Measurements from ENCODE around the gene CBX8. TPM values are rescaled to one million over a fixed set of nuclear protein-coding genes. Genes with fewer than 3 reads are reported as not detected.

CBX8 gene
- polyA plus RNA-seq, 3 donors = 0.51 to 2.5 (median 2.5) TPM

GRCh38 chr17:79808763-79809529 is 12.1 kb upstream of the CBX8 start:
- Histone ChIP-seq H3K4me2 (replicated peaks; ENCODE audit: extremely low read depth, low read length, poor library complexity, severe bottlenecking) (no peak overlapping the region), H3K79me2 (ENCODE audit: insufficient read depth, low read length) (no peaks in the 10 kb centered on the region), H2AFZ (ENCODE audit: insufficient read depth, low read depth, low read length, poor library complexity, severe bottlenecking) (no peak overlapping the region), H3K27ac (ENCODE audit: low read depth in 1 of 2, low read length in 2 of 2) (no peak overlapping the region), H3K4me3 (replicated peaks in 1 of 3; ENCODE audit: low read depth in 2 of 3, low read length in 3 of 3) (no peak overlapping the region), H3K9ac (ENCODE audit: insufficient read depth, low read length, poor library complexity, severe bottlenecking) (no peak overlapping the region), H3K4me1 (ENCODE audit: control insufficient read depth in 1 of 2, insufficient read depth in 2 of 2, low read length in 2 of 2) (peaks cover 50 to 58% of the 10 kb centered on the region in 2 donors), H3K27me3 (ENCODE audit: control insufficient read depth in 2 of 2, insufficient read depth in 2 of 2, low read length in 2 of 2) (peaks cover 77 to 88% of the 10 kb centered on the region in 2 donors), H3K9me3 (replicated peaks in 1 of 2; ENCODE audit: control insufficient read depth in 1 of 2, insufficient read depth in 1 of 2, low read length in 2 of 2) (peaks cover 11 to 40% of the 10 kb centered on the region in 2 donors), H3K36me3 (replicated peaks in 1 of 2; ENCODE audit: control insufficient read depth in 1 of 2, insufficient read depth in 2 of 2, low read length in 2 of 2) (no peaks in the 10 kb centered on the region), H4K20me1 (ENCODE audit: insufficient read depth, low read length) (peaks cover 30% of the 10 kb centered on the region)
- H3K9me3 Mint-ChIP-seq = peaks cover 4 to 51% (median 32%) of the 10 kb centered on the region in 7 donors
- peak overlapping the region in 1 of 2 donors; percentile 76 for H3K4me3 Mint-ChIP-seq
- peaks cover 46% of the 10 kb centered on the region for H3K4me1 Mint-ChIP-seq
- H3K27ac Mint-ChIP-seq = no peak overlapping the region
- no peak for DNase-seq
- peaks cover 18 to 24% of the 10 kb centered on the region in 2 donors for H3K36me3 Mint-ChIP-seq
- 13% methylated on average over 12 of the region's 20 CpGs for WGBS (ENCODE audit: insufficient coverage)
- H3K27me3 Mint-ChIP-seq (ENCODE audit: low read depth in 3 of 3) = peaks cover 80 to 92% (median 87%) of the 10 kb centered on the region in 3 donors
- TF ChIP-seq CTCF (IDR thresholded peaks at IDR 0.05) = no peak
- intact Hi-C loops (cut with micrococcal nuclease) = no loop called here

GRCh38 chr17:79806863-79807720 is 10.2 kb upstream of the CBX8 start:
- peak overlapping the region in 1 of 2 donors; percentile 90 for H3K4me3 Mint-ChIP-seq
- peaks cover 20 to 23% of the 10 kb centered on the region in 2 donors for H3K36me3 Mint-ChIP-seq
- Histone ChIP-seq H3K36me3 (replicated peaks in 1 of 2; ENCODE audit: control insufficient read depth in 1 of 2, insufficient read depth in 2 of 2, low read length in 2 of 2) (no peaks in the 10 kb centered on the region), H3K9me3 (replicated peaks in 1 of 2; ENCODE audit: control insufficient read depth in 1 of 2, insufficient read depth in 1 of 2, low read length in 2 of 2) (peaks cover 22 to 51% of the 10 kb centered on the region in 2 donors), H3K79me2 (ENCODE audit: insufficient read depth, low read length) (no peaks in the 10 kb centered on the region), H3K27ac (ENCODE audit: low read depth in 1 of 2, low read length in 2 of 2) (no peak overlapping the region), H3K4me1 (ENCODE audit: control insufficient read depth in 1 of 2, insufficient read depth in 2 of 2, low read length in 2 of 2) (peaks cover 61 to 66% of the 10 kb centered on the region in 2 donors), H4K20me1 (ENCODE audit: insufficient read depth, low read length) (peaks cover 37% of the 10 kb centered on the region), H2AFZ (ENCODE audit: insufficient read depth, low read depth, low read length, poor library complexity, severe bottlenecking) (no peak overlapping the region), H3K4me2 (replicated peaks; ENCODE audit: extremely low read depth, low read length, poor library complexity, severe bottlenecking) (no peak overlapping the region), H3K9ac (ENCODE audit: insufficient read depth, low read length, poor library complexity, severe bottlenecking) (no peak overlapping the region), H3K27me3 (ENCODE audit: control insufficient read depth in 2 of 2, insufficient read depth in 2 of 2, low read length in 2 of 2) (peaks cover 79 to 93% of the 10 kb centered on the region in 2 donors), H3K4me3 (replicated peaks in 1 of 3; ENCODE audit: low read depth in 2 of 3, low read length in 3 of 3) (no peak overlapping the region)
- H3K27ac Mint-ChIP-seq = peak overlapping the region in 1 of 7 donors; percentile 46
- peaks cover 56% of the 10 kb centered on the region for H3K4me1 Mint-ChIP-seq
- H3K9me3 Mint-ChIP-seq = peaks cover 6 to 61% (median 40%) of the 10 kb centered on the region in 7 donors
- H3K27me3 Mint-ChIP-seq (ENCODE audit: low read depth in 3 of 3) = peaks cover 92 to 98% (median 96%) of the 10 kb centered on the region in 3 donors
- no peak for TF ChIP-seq CTCF (IDR thresholded peaks at IDR 0.05)
- 22% methylated on average over 5 of the region's 13 CpGs for WGBS (ENCODE audit: insufficient coverage)
- DNase-seq = no peak
- intact Hi-C loops (cut with micrococcal nuclease) = no loop called here
